Left kidney (tissue), 2 donors: ENCODE data around the gene RBP3. TPM values are rescaled to one million over a fixed set of nuclear protein-coding genes. Genes with fewer than 3 reads are reported as not detected.

ENCODE experiments used
- DNase-seq: peaks from one replicate; pipeline ENCODE4 v3.0.0-alpha.2; 2013
- polyA plus RNA-seq: library from polyadenylated mRNA; unstranded; fragments of 120-200 nt; gene quantifications from one replicate; pipeline ENCODE4 v1.2.1, GENCODE V29; 2013; ENCODE audit not compliant: insufficient read length

The RBP3 gene
- polyA plus RNA-seq, 1 donor, result 0.10 TPM

- no peak for DNase-seq
These were observed 9.7 kb downstream of the RBP3 start for GRCh38 chr10:47357911-47358310.

GRCh38 chr10:47358457-47358856 lies 10.3 kb downstream of the RBP3 start:
- DNase-seq, result no peak

- DNase-seq, result no peak
These were observed 10.9 kb downstream of the RBP3 start for GRCh38 chr10:47359101-47359500.

- no peak for DNase-seq
These were observed 11.7 kb downstream of the RBP3 start for GRCh38 chr10:47359626-47360418.

GRCh38 chr10:47360419-47361040 lies 12.4 kb downstream of the RBP3 start:
- no peak for DNase-seq

- DNase-seq, result no peak
These were observed 13.1 kb downstream of the RBP3 start for GRCh38 chr10:47361293-47361692.

GRCh38 chr10:47362199-47362598 lies 14.0 kb downstream of the RBP3 start:
- DNase-seq, result no peak

- no peak for DNase-seq
These were observed 15.6 kb downstream of the RBP3 start for GRCh38 chr10:47363781-47364180.

GRCh38 chr10:47364366-47364765 lies 16.2 kb downstream of the RBP3 start:
- DNase-seq, result no peak

- DNase-seq, result no peak
These were observed 16.7 kb downstream of the RBP3 start for GRCh38 chr10:47364911-47365310.

GRCh38 chr10:47365431-47366180 lies 17.4 kb downstream of the RBP3 start:
- no peak for DNase-seq

- no peak for DNase-seq
These were observed 18.0 kb downstream of the RBP3 start for GRCh38 chr10:47366181-47366631.

GRCh38 chr10:47366731-47367460 lies 18.7 kb downstream of the RBP3 start:
- DNase-seq, result no peak

GRCh38 chr10:47367646-47368045 lies 19.5 kb downstream of the RBP3 start:
- no peak for DNase-seq

GRCh38 chr10:47368431-47369180 lies 20.4 kb downstream of the RBP3 start:
- DNase-seq, result no peak

- no peak for DNase-seq
These were observed 21.2 kb downstream of the RBP3 start for GRCh38 chr10:47369251-47369894.

GRCh38 chr10:47370015-47370767 lies 22.0 kb downstream of the RBP3 start:
- DNase-seq, result no peak

- DNase-seq, result no peak
These were observed 22.7 kb downstream of the RBP3 start for GRCh38 chr10:47370878-47371277.

GRCh38 chr10:47371629-47372485 lies 23.7 kb downstream of the RBP3 start:
- DNase-seq, result no peak
